IPS-18c (cell line): Measurements from ENCODE around the gene PPP1R14D.
A peak's percentile ranks its signal among the peaks of the same experiment; 100 is the strongest.
"Not testable (repeated sequence)": the region's sequence is repeated elsewhere in the genome, so short reads cannot be mapped to it uniquely, and the experiment has no call there.

Experiments used
- H3K4me3 ChIP-seq: 2 replicates; pipeline ENCODE4 v1.7.0; 2013; ENCODE audit warnings: low read depth, mild to moderate bottlenecking, low read length, moderate library complexity; ENCODE audit not compliant: insufficient read depth
- H3K9me3 ChIP-seq: one replicate; pipeline ENCODE4 v1.6.1; 2013; ENCODE audit warnings: mild to moderate bottlenecking, low read length, moderate library complexity; ENCODE audit not compliant: control insufficient read depth, insufficient read depth

The PPP1R14D gene, protein sequence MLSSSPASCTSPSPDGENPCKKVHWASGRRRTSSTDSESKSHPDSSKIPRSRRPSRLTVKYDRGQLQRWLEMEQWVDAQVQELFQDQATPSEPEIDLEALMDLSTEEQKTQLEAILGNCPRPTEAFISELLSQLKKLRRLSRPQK

GRCh38 chr15:40828447-40829036, at the start of gene PPP1R14D:
TSS of gene PPP1R14D (minus strand) at chr15:40828708. CDS start at chr15:40828641, 67 bp downstream.
- H3K4me3 ChIP-seq = no peak within 1 kb of the TSS
- H3K9me3 ChIP-seq = no peaks in the 10 kb centered on the region

- no peaks in the 10 kb centered on the region for H3K9me3 ChIP-seq
- H3K4me3 ChIP-seq = no peak overlapping the region
Observed at GRCh38 chr15:40877694-40878093, 49.2 kb upstream of the PPP1R14D start.

DNA sequence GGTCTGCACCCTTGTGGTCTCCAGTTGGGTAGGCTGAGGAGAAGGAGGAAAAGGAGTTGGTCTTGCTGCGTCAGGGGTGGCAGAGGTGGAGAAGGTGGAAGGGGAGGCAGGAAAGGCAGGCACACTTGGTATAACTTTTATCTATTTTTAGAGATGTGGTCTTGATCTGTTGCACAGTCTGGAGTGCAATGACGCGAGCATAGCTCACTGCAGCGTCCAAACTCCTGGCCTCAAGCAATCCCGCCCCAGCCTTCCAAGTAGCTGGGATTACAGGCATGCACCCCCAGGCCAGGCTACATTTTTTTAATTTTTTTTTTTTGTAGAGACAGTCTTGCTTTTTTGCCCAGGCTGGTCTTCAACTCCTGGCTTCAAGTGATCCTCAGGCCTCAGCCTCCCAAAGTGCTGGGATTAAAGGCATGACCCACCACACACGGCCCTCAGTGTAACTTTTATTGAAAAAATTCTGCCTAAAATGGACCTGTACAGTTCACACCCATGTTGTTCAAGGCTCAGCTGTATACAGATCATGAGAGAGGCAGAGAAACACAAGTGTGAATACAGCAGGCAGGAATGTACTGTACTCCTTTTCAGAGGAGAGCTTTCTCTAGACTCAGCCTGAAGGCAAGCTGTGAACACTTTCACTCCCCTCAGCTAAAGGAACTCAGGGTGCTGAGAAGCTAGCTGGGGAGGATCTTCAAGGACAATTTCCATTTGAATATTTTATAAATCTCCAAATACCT, 47.7 kb upstream of the PPP1R14D start:
- Histone ChIP-seq H3K9me3 (no peaks in the 10 kb centered on the region), H3K4me3 (no peak overlapping the region)

GRCh38 chr15:40873694-40874561, 45.4 kb upstream of the PPP1R14D start, which contains the start of gene RHOV:
TSS of gene RHOV (minus strand) at chr15:40874234. CDS start at chr15:40874139, 95 bp downstream.
- peak within 1 kb of the TSS; percentile 65 for H3K4me3 ChIP-seq
- no peaks in the 10 kb centered on the region for H3K9me3 ChIP-seq

DNA sequence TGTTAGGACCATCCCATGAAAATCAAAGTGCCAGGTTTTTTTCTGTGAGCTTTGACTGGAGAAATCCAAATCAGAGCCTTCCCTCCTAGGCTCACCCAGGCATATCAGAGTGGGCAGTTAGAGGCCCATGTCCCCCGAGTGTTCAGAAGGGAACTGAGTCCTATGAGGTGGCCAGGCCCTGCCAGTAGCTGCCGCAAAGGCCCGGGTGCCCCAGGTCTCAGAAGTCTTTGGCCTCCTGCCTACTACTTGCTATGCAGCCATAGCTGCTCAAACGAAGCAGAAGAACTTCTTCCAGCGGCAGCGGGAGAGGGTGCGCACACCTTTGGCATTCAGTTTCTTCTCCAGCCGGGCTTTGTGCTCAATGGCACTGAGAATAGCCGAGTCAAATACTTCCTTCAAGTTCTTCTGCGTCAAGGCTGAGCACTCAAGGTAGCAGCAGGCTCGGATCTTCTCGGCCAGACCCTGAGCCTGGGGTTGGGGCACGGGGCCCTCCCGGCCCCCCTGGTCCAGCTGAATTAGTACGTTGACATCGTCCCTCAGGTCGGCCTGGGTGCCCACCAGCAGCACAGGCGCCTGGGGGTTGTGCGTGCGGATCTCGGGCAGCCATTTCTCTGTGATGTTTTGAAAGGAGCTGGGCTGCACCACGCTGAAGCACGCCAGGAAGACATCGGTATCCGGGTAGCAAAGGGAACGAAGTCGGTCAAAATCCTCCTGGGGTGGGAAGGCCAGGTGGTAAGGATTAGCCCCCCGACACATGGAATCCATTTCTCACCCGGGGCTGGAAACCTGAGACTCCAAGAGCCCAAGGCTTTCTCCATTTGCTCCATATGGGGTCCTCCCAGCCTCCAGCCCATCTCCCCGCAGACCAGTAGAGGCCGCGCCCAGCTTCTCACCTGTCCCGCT, 44.5 kb upstream of the PPP1R14D start:
- Histone ChIP-seq H3K9me3 (no peaks in the 10 kb centered on the region), H3K4me3 (peak overlapping the region; percentile 65)

DNA sequence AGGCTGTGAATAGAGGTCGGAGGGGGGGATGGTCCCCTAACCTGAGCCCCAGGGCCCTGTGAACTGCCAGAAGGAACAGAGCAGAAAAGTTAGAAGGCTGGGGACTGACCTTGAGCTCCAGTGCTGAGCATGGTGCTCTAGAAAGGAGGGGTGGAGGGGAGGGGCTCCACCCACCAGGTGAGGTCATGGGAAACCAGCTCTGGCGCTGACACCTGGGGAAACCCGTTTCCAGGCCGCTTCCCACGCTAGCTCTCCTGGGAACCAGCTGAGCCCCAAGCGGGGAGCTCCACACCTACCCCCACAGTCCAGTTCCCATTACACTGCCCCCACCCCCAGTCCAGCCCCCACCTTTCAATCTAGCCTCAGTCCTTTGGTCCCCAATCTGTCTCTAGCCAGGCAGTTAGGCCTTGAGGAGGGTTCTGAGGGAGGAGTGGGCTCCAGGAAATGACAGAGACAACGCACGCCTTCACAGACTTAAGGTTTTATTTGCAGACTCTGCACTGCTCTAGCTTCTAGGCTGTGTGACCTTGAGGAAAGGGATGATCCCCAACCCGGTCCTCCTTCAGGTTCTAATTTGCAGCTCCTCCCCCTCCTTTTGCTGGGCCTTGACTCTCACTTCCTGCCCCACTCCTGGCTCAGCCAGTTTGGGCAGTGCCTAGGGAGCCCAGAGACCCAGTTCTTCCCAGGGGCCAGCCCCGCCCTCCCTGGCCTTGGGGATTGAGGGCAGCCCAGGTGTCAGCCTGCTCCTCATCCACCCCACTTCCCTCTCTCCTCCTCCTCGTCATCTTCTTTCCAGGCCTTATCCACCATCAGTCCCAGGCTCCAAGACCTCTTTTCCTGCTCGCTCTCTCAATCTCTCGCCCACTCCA, 43.5 kb upstream of the PPP1R14D start:
- H3K9me3 ChIP-seq = no peaks in the 10 kb centered on the region
- no peak overlapping the region for H3K4me3 ChIP-seq

DNA sequence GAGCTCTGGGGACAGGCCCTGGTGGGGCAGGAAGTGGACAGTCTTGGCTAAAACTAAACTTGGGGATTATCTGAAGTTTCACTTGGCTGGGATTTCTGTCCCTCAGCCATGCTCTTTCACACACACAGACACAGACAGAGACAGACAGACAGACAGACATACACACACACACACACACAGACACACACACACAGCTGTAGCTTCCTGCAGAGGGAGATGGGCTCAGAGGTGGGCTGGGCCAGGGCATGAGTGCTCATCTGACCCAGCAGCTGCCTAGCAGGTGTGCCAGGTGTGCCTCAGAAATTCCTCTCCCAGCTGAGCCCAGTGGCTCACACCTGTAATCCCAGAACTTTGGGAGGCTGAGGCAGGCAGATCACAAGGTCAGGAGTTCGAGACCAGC, 42.2 kb upstream of the PPP1R14D start:
- Histone ChIP-seq H3K4me3 (no peak overlapping the region), H3K9me3 (no peaks in the 10 kb centered on the region)

DNA sequence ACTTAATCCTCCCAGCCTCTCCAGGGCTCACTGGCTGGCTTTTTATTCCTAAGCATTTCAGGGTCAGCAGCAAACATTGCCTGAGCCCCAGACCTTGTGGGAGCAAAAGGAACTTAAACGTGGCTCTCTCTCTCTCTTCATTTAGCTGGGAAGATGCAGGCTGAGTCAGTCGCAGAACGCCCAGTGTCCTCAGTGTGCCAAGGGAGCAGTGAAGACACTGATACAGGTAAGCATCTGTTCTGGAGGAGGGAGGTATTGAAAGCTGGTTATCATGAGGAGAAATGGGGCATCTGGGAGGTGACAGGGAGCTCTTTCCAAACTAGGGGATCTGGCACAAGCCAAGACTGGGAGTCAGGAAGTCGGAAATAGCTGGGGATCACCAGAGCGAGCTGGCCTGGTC, 41.2 kb upstream of the PPP1R14D start:
- H3K4me3 ChIP-seq = no peak overlapping the region
- H3K9me3 ChIP-seq = no peaks in the 10 kb centered on the region

DNA sequence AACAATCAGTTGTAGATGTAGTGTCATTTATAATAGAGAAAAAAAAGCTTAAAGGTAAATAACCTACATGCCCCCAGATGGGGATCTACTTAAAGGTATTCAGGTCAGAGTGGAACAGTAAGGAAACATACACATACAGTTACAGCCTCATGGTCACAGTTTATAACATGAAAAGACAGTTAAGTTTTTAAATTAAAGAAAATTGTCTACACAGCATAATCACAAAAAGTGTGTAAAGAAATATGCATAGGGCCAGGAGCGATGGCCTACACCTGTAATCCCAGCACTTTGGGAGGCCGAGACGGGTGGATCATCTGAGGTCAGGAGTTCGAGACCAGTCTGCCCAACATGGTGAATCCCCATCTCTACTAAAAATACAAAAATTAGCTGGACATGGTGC, 38.7 kb upstream of the PPP1R14D start:
- H3K9me3 ChIP-seq = no peaks in the 10 kb centered on the region
- no peak overlapping the region for H3K4me3 ChIP-seq

DNA sequence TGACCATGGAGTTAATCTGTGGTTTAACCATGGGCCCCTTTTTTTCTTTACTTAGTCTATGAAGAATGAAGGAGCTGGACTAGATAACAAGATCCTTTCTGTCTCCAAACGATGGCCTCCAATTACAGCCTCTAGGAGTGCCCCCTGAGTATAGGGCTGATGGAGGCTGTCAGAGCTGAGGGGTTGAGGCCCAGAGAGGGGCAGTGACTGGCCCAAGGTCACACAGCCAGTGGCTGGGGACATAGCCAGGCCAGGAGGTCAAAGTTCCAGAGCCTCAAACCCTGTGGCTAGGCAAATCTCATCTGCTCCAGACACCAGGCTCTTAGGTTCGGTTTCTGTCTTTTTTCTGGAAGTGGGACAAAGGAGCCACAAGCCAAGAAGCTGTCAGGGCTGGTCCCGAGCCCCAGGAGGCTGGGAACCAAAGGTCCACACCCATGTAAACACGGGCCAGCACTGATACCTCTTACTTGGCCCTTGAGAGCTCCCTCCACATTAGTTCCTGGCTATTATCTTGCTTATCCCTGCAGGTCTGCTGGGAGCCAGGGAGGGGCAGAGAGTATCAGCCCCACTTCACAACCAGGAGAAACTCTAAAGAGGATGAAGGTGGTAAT, 35.3 kb upstream of the PPP1R14D start:
- H3K4me3 ChIP-seq = no peak overlapping the region
- no peaks in the 10 kb centered on the region for H3K9me3 ChIP-seq

GRCh38 chr15:40861147-40861546, 32.6 kb upstream of the PPP1R14D start:
- H3K9me3 ChIP-seq, H3K4me3 ChIP-seq: not testable (repeated sequence)

GRCh38 chr15:40859206-40859851, 30.8 kb upstream of the PPP1R14D start:
- H3K9me3 ChIP-seq = no peaks in the 10 kb centered on the region
- H3K4me3 ChIP-seq = no peak overlapping the region

DNA sequence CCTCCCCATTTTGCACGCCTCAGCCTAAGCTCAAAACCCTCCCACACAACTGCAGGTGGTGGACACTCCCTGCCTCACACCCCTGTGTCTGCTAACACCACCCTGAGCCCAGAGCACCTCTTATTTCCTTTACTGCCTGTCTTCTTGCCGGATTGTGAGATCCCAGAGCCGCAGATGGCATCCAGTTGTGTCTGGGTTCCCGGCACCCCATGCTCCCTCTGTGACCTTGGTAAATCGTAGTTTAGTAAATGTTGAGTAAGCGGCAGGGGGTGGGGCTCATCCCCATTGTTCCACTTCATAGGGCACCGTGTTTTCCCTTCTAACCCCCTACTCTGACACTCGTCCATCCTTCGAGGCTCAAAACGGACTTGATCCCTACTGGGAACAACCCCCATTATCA, 30.2 kb upstream of the PPP1R14D start:
- Histone ChIP-seq H3K4me3 (no peak overlapping the region), H3K9me3 (no peaks in the 10 kb centered on the region)

DNA sequence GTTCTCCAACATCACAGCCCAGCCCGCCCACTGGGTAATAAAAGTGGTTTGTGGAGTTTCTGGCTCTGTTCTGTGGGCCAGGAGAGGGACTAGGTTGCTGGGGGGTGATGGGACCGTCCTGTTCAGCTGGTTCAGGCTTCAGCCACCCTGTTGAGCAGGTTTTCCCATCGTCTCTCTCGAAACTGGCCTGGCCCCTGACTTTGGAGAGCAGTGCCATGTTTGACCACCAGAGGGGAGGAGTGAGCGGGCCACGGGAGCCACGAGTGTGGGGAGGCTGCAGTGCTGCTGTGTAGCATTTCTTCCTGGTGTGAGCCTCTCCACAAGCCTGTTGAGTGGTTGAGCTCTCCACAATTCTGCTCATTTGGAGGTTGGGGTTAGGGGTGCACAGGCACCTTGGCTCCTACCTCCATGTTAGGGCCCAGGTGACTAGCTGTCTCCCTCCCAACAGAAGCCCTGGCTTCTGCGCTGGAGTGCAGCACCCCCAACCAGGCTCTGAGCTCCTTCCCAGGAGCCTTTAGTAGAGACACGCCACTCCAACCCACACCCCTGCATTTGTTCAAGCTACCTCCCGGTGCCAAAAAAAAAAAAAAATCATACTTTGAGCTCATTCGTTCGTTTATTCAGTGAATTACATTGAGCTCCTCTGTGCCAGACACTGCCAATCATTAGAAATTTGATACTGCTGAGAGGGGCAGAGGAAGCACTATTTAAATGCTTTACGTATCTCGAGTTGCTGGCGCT, 29.3 kb upstream of the PPP1R14D start:
- Histone ChIP-seq H3K9me3 (no peaks in the 10 kb centered on the region), H3K4me3 (no peak overlapping the region)

DNA sequence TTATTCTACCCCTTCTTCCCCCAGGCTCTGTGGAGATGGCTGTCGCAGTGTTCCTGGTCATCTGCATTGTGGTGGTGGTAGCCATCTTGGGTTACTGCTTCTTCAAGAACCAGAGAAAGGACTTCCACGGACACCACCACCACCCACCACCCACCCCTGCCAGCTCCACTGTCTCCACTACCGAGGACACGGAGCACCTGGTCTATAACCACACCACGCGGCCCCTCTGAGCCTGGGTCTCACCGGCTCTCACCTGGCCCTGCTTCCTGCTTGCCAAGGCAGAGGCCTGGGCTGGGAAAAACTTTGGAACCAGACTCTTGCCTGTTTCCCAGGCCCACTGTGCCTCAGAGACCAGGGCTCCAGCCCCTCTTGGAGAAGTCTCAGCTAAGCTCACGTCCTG, 28.2 kb upstream of the PPP1R14D start:
- H3K9me3 ChIP-seq = no peaks in the 10 kb centered on the region

More for the DNA sequence above, 28.2 kb upstream of the PPP1R14D start:
- no peak overlapping the region for H3K4me3 ChIP-seq
